ENCODE results near the gene MAGIX.

DNA sequence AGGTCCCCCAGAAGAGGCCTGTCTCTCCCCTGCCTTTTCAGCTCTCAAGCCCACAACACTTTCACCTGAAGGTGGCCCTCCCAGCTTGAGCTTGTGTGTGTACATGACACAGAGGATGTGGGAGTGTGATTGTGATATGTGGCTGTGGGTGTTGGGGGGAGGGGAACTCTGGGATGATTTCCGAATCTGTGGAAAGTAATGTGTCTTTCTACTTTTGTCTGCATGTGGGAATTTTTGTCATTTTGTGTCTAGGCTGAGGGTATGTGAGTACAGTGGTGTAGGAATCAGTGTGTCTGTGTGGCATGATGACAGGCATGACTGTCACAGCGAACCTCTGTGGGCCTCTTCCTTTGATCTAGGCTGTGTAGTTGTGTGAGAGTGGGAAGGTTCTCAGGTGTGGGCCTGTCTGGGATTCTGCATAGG is 31.0 kb downstream of the MAGIX start:
- TF ChIP-seq, protein P1, sequence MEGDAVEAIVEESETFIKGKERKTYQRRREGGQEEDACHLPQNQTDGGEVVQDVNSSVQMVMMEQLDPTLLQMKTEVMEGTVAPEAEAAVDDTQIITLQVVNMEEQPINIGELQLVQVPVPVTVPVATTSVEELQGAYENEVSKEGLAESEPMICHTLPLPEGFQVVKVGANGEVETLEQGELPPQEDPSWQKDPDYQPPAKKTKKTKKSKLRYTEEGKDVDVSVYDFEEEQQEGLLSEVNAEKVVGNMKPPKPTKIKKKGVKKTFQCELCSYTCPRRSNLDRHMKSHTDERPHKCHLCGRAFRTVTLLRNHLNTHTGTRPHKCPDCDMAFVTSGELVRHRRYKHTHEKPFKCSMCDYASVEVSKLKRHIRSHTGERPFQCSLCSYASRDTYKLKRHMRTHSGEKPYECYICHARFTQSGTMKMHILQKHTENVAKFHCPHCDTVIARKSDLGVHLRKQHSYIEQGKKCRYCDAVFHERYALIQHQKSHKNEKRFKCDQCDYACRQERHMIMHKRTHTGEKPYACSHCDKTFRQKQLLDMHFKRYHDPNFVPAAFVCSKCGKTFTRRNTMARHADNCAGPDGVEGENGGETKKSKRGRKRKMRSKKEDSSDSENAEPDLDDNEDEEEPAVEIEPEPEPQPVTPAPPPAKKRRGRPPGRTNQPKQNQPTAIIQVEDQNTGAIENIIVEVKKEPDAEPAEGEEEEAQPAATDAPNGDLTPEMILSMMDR (conservative IDR thresholded peaks at IDR 0.05), result no peak
- no peak for TF ChIP-seq ZFX (IDR thresholded peaks at IDR 0.05)
